CD4-positive, alpha-beta memory T cell (primary cell): Measurements from ENCODE around the gene GBA2. TPM values are rescaled to one million over a fixed set of nuclear protein-coding genes. Genes with fewer than 3 reads are reported as not detected.

Source experiments
- CTCF ChIA-PET: fragments of 350-600 bp; sonication (Branson Sonifier 250); formaldehyde crosslinking; loops from one replicate; lab custom pipeline; 2021; ENCODE audit warnings: inconsistent platforms; ENCODE audit not compliant: partially characterized antibody; lab: Charles Lee
- POLR2A ChIA-PET: fragments of 350-600 bp; sonication (Branson Sonifier 250); formaldehyde crosslinking; loops from one replicate; lab custom pipeline; 2021; ENCODE audit not compliant: partially characterized antibody; lab: Charles Lee
- DNase-seq, 5 donors: peaks; one replicate each; pipeline versions ENCODE4 v3.0.0 to v3.0.0-alpha.2; 2020 to 2022; ENCODE audit warnings: mixed read lengths in 1 of 5
- H3K27ac ChIP-seq: one replicate; pipeline ENCODE4 v1.7.0; 2013; ENCODE audit warnings: low read depth, low read length
- H3K27me3 ChIP-seq: 2 replicates; pipeline ENCODE4 v1.7.0; 2013; ENCODE audit warnings: mild to moderate bottlenecking, low read length, moderate library complexity; ENCODE audit not compliant: insufficient read depth
- H3K36me3 ChIP-seq: 2 replicates; pipeline ENCODE4 v1.7.0; 2013; ENCODE audit warnings: mild to moderate bottlenecking, low read length, moderate library complexity; ENCODE audit not compliant: insufficient read depth
- H3K4me1 ChIP-seq: 2 replicates; pipeline ENCODE4 v1.7.0; 2013; ENCODE audit warnings: mild to moderate bottlenecking, low read length, moderate library complexity; ENCODE audit not compliant: insufficient read depth
- H3K4me3 ChIP-seq, 2 donors: one replicate each; pipeline ENCODE4 v1.7.0; 2013; ENCODE audit warnings: low read length in 2 of 2, mild to moderate bottlenecking in 1 of 2
- H3K9me3 ChIP-seq, 2 donors: one replicate each; pipeline ENCODE4 v1.7.0; 2013; ENCODE audit warnings: low read length in 2 of 2, control low read depth in 1 of 2; ENCODE audit not compliant: control insufficient read depth in 1 of 2
- H3K27ac Mint-ChIP-seq, 7 donors: one replicate each; pipeline ENCODE4 v1.8.0; 2020 to 2021; ENCODE audit warnings: mixed read lengths in 7 of 7, mild to moderate bottlenecking in 6 of 7, inconsistent platforms in 3 of 7, moderate library complexity in 3 of 7
- H3K27me3 Mint-ChIP-seq, 2 donors: one replicate each; pipeline ENCODE4 v1.8.0; 2020 to 2021; ENCODE audit warnings: mixed read lengths in 2 of 2
- H3K36me3 Mint-ChIP-seq, 2 donors: one replicate each; pipeline ENCODE4 v1.8.0; 2020 to 2021; ENCODE audit warnings: mixed read lengths in 2 of 2, inconsistent platforms in 1 of 2, mild to moderate bottlenecking in 1 of 2
- H3K4me1 Mint-ChIP-seq, 4 donors: one replicate each; pipeline ENCODE4 v1.8.0; 2020 to 2021; ENCODE audit warnings: mixed read lengths in 4 of 4, mild to moderate bottlenecking in 1 of 4
- H3K4me3 Mint-ChIP-seq, 8 donors: one replicate each; pipeline ENCODE4 v1.8.0; 2020 to 2021; ENCODE audit warnings: mixed read lengths in 8 of 8, mild to moderate bottlenecking in 7 of 8, moderate library complexity in 6 of 8, inconsistent platforms in 3 of 8
- H3K9me3 Mint-ChIP-seq, 8 donors: one replicate each; pipeline ENCODE4 v1.8.0; 2020 to 2021; ENCODE audit warnings: mixed read lengths in 8 of 8, mild to moderate bottlenecking in 5 of 8, inconsistent platforms in 3 of 8, moderate library complexity in 1 of 8
- intact Hi-C: fragments of 100-400 bp; cut with micrococcal nuclease; formaldehyde crosslinking; loops from one replicate; pipeline ENCODE4 v1.15.1; 2023
- microRNA-seq: library from miRNA; unstranded; fragments of <30 nt; microRNA quantifications from one replicate; pipeline ENCODE4 v1.2.0, GENCODE V29; 2021; ENCODE audit warnings: borderline replicate concordance, borderline number of aligned reads, borderline microRNAs expressed, mixed read lengths
- polyA plus RNA-seq, 2 donors: library from polyadenylated mRNA; unstranded; fragments of 300-500 nt; fragmentation: Illumina TruSeq; gene quantifications; one replicate each; pipeline ENCODE4 v1.2.3, GENCODE V29; 2021
- total RNA-seq, 2 experiments: library from RNA; stranded (reverse); gene quantifications; one replicate each; pipeline ENCODE4 v1.2.3, GENCODE V29; 2021

Gene GBA2
- total and polyA plus RNA-seq, 4 experiments from 2014 or later: 16.3 to 66.3 (median 44.1) TPM

DNA sequence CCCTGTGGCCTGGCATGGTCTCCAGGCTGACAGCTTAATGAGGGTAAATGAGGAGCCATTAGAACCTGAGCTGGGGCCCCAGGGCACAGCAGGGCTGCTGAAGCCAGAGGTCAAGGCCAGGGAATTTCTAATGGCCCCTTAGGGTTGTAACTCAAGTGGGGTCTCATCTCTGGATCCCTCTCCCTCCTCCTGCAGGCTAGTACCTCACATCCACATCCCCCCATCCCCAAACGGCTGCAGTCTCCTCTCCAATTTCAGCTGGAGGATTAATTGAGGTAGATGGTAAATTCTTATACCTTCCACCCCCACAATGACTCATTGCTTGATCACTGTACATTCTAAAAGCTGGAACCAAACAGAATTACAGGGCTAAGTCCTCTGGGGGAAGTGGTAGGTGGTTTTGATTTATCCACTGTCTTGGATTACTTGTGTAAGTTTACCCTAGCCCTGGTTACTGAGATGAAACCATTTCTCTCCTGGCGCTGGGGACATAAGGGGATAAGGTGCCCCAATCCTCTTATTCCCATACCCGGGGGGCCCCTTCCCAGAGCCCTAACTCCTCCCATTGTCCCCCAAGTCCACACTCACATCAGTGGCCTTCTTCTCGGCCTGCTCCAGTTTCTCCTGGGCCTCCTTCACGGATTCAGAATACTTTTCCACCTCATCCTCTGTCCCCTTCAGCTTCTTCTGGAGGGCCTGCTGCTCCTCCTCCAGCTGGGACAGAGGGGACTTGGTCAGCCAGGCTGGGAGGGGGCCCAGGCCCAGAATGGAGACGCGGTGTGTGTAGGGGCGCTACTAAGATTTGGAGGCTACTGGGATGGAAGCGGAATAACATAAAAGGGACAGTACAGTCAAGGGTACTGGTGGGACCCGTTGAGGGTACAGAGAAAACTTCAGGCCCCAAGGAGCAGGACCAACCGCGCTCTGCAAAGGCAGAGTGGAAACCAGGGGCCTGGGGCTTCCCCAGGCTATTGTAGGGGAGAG, 60.2 kb downstream of the GBA2 start:
- intact Hi-C loops: no loop called here
- peaks cover 6% of the 10 kb centered on the region for H3K4me1 ChIP-seq
- H3K36me3 ChIP-seq: no peaks in the 10 kb centered on the region
- ChIA-PET POLR2A (interaction anchor here (0.6 to 12.0 kb wide), 6 partner anchors 9 to 1345 kb away, joined by 3 to 160 read pairs (median 8); partner anchors contain the start of genes ARHGEF39, CCDC107, RMRP and SIT1), CTCF (interaction anchor here (0.8 to 2.3 kb wide), 6 partner anchors 9 to 77 kb away, joined by 3 to 35 read pairs (median 4); partner anchors contain the start of genes ARHGEF39, CCDC107 and RMRP)
- H3K9me3 Mint-ChIP-seq: no peaks in the 10 kb centered on the region
- peaks cover 6 to 33% (median 16%) of the 10 kb centered on the region in 4 donors for H3K4me1 Mint-ChIP-seq
- H3K9me3 ChIP-seq: no peaks in the 10 kb centered on the region
- H3K27ac Mint-ChIP-seq: peak overlapping the region; percentile 42 to 77 (median 75)
- no peaks in the 10 kb centered on the region for H3K27me3 ChIP-seq
- no peak for DNase-seq
- H3K4me3 Mint-ChIP-seq: peak overlapping the region; percentile 34 to 84 (median 59)
- H3K27me3 Mint-ChIP-seq: no peaks in the 10 kb centered on the region
- H3K36me3 Mint-ChIP-seq: no peaks in the 10 kb centered on the region
- H3K4me3 ChIP-seq: no peak overlapping the region
- no peak overlapping the region for H3K27ac ChIP-seq

DNA sequence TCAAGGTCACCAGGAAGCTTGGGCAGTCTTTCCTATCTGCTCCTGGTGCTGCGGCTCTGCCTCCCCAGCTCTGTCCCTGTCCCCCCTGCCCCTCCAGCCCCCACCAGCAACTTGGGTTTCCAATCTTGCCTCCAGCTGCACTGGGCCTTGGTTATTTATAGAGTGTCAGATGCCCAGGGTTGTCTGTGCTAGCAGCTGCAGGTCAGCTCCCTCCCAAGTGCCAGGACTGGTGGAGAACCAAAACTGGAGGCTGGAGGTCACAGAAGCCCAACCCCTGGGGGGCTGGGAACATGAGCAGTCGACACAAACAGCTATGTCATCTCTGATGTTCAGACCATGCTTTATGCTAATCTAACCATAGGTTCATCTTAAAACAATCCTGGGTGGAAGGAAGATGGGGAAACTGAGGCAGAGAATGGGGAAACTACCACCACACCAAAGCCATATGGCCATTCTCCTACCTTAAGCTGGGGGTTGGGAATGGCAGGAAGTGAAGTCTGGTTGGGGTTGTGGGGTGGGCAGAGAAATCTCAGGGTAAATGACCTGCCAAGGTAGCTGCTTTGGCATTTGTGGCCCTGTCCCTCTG, 61.0 kb downstream of the GBA2 start:
- CTCF ChIA-PET: interaction anchor here (0.8 to 2.3 kb wide), 6 partner anchors 9 to 76 kb away, joined by 3 to 35 read pairs (median 4); partner anchors contain the start of genes ARHGEF39, CCDC107 and RMRP
- no peaks in the 10 kb centered on the region for H3K27me3 ChIP-seq
- H3K4me1 Mint-ChIP-seq: peaks cover 6 to 33% (median 16%) of the 10 kb centered on the region in 4 donors
- peak overlapping the region in 5 of 7 donors; percentile 32 to 62 (median 55) for H3K27ac Mint-ChIP-seq
- no peaks in the 10 kb centered on the region for H3K36me3 ChIP-seq
- no peaks in the 10 kb centered on the region for H3K36me3 Mint-ChIP-seq
- no peak overlapping the region for H3K27ac ChIP-seq
- H3K27me3 Mint-ChIP-seq: no peaks in the 10 kb centered on the region
- POLR2A ChIA-PET: interaction anchor here (0.8 to 12.0 kb wide), 6 partner anchors 9 to 84 kb away, joined by 3 to 160 read pairs (median 8); partner anchors contain the start of genes ARHGEF39, CCDC107, RMRP and SIT1
- peaks cover 6% of the 10 kb centered on the region for H3K4me1 ChIP-seq
- no peak overlapping the region for H3K4me3 Mint-ChIP-seq
- no peak overlapping the region for H3K4me3 ChIP-seq
- H3K9me3 Mint-ChIP-seq: no peaks in the 10 kb centered on the region
- intact Hi-C loops: no loop called here
- no peaks in the 10 kb centered on the region for H3K9me3 ChIP-seq
- DNase-seq: no peak

DNA sequence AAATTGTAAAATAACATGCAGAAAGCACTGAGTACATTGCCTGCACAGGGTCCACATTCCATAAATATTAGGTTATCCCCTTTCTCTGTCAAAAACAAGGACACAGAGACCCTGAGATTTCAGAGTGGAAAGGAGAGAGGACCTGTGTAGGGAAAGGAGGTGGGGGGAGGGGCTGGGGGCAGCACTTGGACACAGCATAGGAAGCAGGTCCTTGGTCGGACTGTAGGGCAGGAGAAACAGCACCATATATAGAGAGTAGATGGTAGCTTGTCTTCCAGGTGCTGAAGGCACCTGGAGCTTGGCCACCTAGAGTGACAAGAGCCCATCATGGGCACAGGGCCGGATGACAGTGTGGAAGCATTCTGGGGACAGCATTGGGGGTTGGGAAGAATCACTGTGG, 61.7 kb downstream of the GBA2 start:
- Histone ChIP-seq H3K27me3 (no peaks in the 10 kb centered on the region), H3K27ac (no peak overlapping the region), H3K36me3 (no peaks in the 10 kb centered on the region), H3K4me3 (no peak overlapping the region), H3K9me3 (no peaks in the 10 kb centered on the region), H3K4me1 (peaks cover 6% of the 10 kb centered on the region)
- Mint-ChIP-seq H3K36me3 (no peaks in the 10 kb centered on the region), H3K27me3 (no peaks in the 10 kb centered on the region), H3K9me3 (no peaks in the 10 kb centered on the region), H3K4me3 (peak overlapping the region in 6 of 8 donors; percentile 6 to 72 (median 46)), H3K27ac (peak overlapping the region in 5 of 7 donors; percentile 13 to 73 (median 37)), H3K4me1 (peaks cover 6 to 33% (median 16%) of the 10 kb centered on the region in 4 donors)
- ChIA-PET POLR2A (interaction anchor here (0.8 to 12.0 kb wide), 4 partner anchors 10 to 83 kb away, joined by 4 to 160 read pairs (median 86); partner anchors contain the start of genes ARHGEF39, CCDC107, RMRP and SIT1), CTCF (interaction anchor here (1.7 to 2.3 kb wide), 3 partner anchors 10 to 29 kb away, joined by 4 to 35 read pairs (median 6); partner anchors contain the start of genes ARHGEF39, CCDC107 and RMRP)
- intact Hi-C loops: no loop called here
- no peak for DNase-seq

Small RNA genes within 50 kb of the gene (microRNA-seq; reads per million reads assigned to microRNA genes)
- not detected for gene MIR6852
- not detected for gene MIR6853

Other genes starting within 250 kb of the GBA2 start
- gene TESK1, start 144.0 kb downstream of the GBA2 start, total RNA-seq: 10 to 100 TPM; 48.9 to 53.5 TPM
- 10 to 100 TPM in 1 of 2 donors, 1 to 10 TPM in 1; 3.3 to 17.1 TPM for gene TESK1, start 144.0 kb downstream of the GBA2 start, polyA plus RNA-seq
- 1 to 10 TPM; 4.4 to 6.5 TPM for gene CD72, start 130.8 kb downstream of the GBA2 start, total RNA-seq
- gene CD72, start 130.8 kb downstream of the GBA2 start, polyA plus RNA-seq: 1 to 10 TPM; 1.4 to 1.8 TPM
- 10 to 100 TPM; 68.7 to 70.2 TPM for gene SIT1, start 98.3 kb downstream of the GBA2 start, total RNA-seq
- gene SIT1, start 98.3 kb downstream of the GBA2 start, polyA plus RNA-seq: 100 to 1,000 TPM; 163 to 231 TPM
- over 10,000 TPM; 18,678 to 21,585 TPM for gene RMRP, start 91.2 kb downstream of the GBA2 start, total RNA-seq
- gene RMRP, start 91.2 kb downstream of the GBA2 start, polyA plus RNA-seq: 10 to 100 TPM in 1 of 2 donors, not detected in 1; 54.3 TPM
- gene CCDC107, start 90.9 kb downstream of the GBA2 start, total RNA-seq: 10 to 100 TPM; 28.4 to 30.4 TPM
- 10 to 100 TPM; 90.5 to 92.5 TPM for gene CCDC107, start 90.9 kb downstream of the GBA2 start, polyA plus RNA-seq
- not detected for gene ARHGEF39, start 84.0 kb downstream of the GBA2 start, total RNA-seq
- 1 to 10 TPM; 1.0 to 1.1 TPM for gene ARHGEF39, start 84.0 kb downstream of the GBA2 start, polyA plus RNA-seq
- not detected for gene CA9, start 75.3 kb downstream of the GBA2 start, total RNA-seq
- gene CA9, start 75.3 kb downstream of the GBA2 start, polyA plus RNA-seq: not detected
- gene TPM2, start 59.3 kb downstream of the GBA2 start, total RNA-seq: 10 to 100 TPM; 72.6 to 79.6 TPM
- gene TPM2, start 59.3 kb downstream of the GBA2 start, polyA plus RNA-seq: under 1 TPM in 1 of 2 donors, not detected in 1; 0.79 TPM
- 100 to 1,000 TPM; 294 to 316 TPM for gene TLN1, start 17.0 kb downstream of the GBA2 start, total RNA-seq
- 100 to 1,000 TPM in 1 of 2 donors, 10 to 100 TPM in 1; 13.7 to 137 TPM for gene TLN1, start 17.0 kb downstream of the GBA2 start, polyA plus RNA-seq
- gene CREB3, start 16.6 kb downstream of the GBA2 start, total RNA-seq: 10 to 100 TPM; 24.8 to 25.6 TPM
- 10 to 100 TPM; 45.0 to 59.7 TPM for gene CREB3, start 16.6 kb downstream of the GBA2 start, polyA plus RNA-seq
- 10 to 100 TPM; 31.8 to 33.8 TPM for gene RGP1, start 59 bp upstream of the GBA2 start, total RNA-seq
- 1 to 10 TPM; 6.1 to 9.9 TPM for gene RGP1, start 59 bp upstream of the GBA2 start, polyA plus RNA-seq
- gene MSMP, start 5.0 kb upstream of the GBA2 start, total RNA-seq: not detected
- gene MSMP, start 5.0 kb upstream of the GBA2 start, polyA plus RNA-seq: 1 to 10 TPM in 1 of 2 donors, not detected in 1; 1.2 TPM
- 10 to 100 TPM; 15.8 to 15.9 TPM for gene NPR2, start 42.4 kb upstream of the GBA2 start, total RNA-seq
- gene NPR2, start 42.4 kb upstream of the GBA2 start, polyA plus RNA-seq: 1 to 10 TPM in 1 of 2 donors, under 1 TPM in 1; 0.97 to 3.3 TPM
- 1 to 10 TPM; 5.6 to 5.7 TPM for gene SPAG8, start 63.0 kb upstream of the GBA2 start, total RNA-seq
- gene SPAG8, start 63.0 kb upstream of the GBA2 start, polyA plus RNA-seq: 1 to 10 TPM; 1.0 to 1.7 TPM
- 10 to 100 TPM; 22.9 to 30.2 TPM for gene HINT2, start 65.8 kb upstream of the GBA2 start, total RNA-seq
- 100 to 1,000 TPM in 1 of 2 donors, 10 to 100 TPM in 1; 75.4 to 111 TPM for gene HINT2, start 65.8 kb upstream of the GBA2 start, polyA plus RNA-seq
- not detected for gene FAM221B, start 79.5 kb upstream of the GBA2 start, total RNA-seq
- gene FAM221B, start 79.5 kb upstream of the GBA2 start, polyA plus RNA-seq: not detected
- gene TMEM8B, start 80.0 kb upstream of the GBA2 start, total RNA-seq: 10 to 100 TPM in 1 of 2 experiments, 1 to 10 TPM in 1; 7.4 to 10.5 TPM
- 1 to 10 TPM; 2.0 to 2.4 TPM for gene TMEM8B, start 80.0 kb upstream of the GBA2 start, polyA plus RNA-seq
- not detected for gene OR13J1, start 121.2 kb upstream of the GBA2 start, total RNA-seq
- gene OR13J1, start 121.2 kb upstream of the GBA2 start, polyA plus RNA-seq: not detected
- gene HRCT1, start 157.0 kb upstream of the GBA2 start, total RNA-seq: not detected
- not detected for gene HRCT1, start 157.0 kb upstream of the GBA2 start, polyA plus RNA-seq
- not detected for gene SPAAR, start 160.3 kb upstream of the GBA2 start, total RNA-seq
- not detected for gene SPAAR, start 160.3 kb upstream of the GBA2 start, polyA plus RNA-seq
- not detected for gene OR2S2, start 208.9 kb upstream of the GBA2 start, total RNA-seq
- not detected for gene OR2S2, start 208.9 kb upstream of the GBA2 start, polyA plus RNA-seq